B cell (primary cell): ENCODE data around the gene TCF12.

ENCODE experiments used
- EZH2 ChIP-seq: IDR thresholded peaks from 2 replicates; pipeline ENCODE4 v1.6.1; 2012; ENCODE audit warnings: borderline replicate concordance, low read depth, mild to moderate bottlenecking, moderate library complexity, low read length; ENCODE audit not compliant: insufficient read depth, poor library complexity, severe bottlenecking
- TF ChIP-seq, protein P1 (sequence below): fragments of 200-600 bp; IDR thresholded peaks from one replicate; pipeline ENCODE4 v1.8.0; 2022; ENCODE audit warnings: antibody characterized with exemption, mild to moderate bottlenecking

DNA sequence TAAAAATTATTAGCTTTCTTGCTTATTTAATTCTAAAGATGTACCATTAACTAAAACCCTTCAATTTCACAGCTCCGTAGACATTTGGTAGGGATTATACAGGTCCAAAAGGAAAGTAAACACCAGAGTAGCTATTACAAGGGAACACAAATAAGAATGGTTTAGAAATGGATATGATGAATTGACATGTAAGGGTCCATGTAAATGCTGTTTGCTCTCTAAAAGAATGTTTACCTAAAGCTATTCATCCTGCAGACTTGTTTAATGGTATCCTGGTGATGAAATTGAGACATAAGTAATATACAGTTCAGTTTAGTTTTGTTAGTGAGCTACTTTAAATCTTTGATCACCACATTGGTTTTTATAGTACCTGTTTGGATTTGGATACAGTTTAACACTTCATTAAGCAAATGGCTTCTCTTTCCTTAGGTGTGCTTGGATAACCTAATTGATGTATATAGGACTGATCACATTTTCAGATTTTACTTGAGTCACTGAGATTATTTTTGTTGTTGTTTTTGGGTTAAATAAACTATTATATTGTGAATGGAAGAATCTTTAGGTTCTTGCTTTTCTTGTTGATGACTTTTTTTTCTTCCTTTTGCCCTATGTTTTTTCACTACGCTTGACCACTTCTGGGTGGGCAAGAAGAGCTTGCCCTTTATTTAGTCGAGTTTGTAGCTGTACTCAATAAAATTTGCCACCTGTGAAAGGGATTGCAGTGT is 115.4 kb downstream of the TCF12 start:
- TF ChIP-seq, protein P1, sequence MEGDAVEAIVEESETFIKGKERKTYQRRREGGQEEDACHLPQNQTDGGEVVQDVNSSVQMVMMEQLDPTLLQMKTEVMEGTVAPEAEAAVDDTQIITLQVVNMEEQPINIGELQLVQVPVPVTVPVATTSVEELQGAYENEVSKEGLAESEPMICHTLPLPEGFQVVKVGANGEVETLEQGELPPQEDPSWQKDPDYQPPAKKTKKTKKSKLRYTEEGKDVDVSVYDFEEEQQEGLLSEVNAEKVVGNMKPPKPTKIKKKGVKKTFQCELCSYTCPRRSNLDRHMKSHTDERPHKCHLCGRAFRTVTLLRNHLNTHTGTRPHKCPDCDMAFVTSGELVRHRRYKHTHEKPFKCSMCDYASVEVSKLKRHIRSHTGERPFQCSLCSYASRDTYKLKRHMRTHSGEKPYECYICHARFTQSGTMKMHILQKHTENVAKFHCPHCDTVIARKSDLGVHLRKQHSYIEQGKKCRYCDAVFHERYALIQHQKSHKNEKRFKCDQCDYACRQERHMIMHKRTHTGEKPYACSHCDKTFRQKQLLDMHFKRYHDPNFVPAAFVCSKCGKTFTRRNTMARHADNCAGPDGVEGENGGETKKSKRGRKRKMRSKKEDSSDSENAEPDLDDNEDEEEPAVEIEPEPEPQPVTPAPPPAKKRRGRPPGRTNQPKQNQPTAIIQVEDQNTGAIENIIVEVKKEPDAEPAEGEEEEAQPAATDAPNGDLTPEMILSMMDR: no peak
- no peak for TF ChIP-seq EZH2
